Heart left ventricle (tissue), 16 donors: ENCODE measurements around the gene ZFAND2B. TPM values are rescaled to one million over a fixed set of nuclear protein-coding genes. Genes with fewer than 3 reads are reported as not detected.

Experiments
- ATAC-seq, 4 donors: fragments of 200-7000 bp; cut with Tn5 transposase; one replicate each; pipeline ENCODE4 v1.9.1; 2020 to 2022; ENCODE audit warnings: moderate library complexity in 4 of 4, mild to moderate bottlenecking in 3 of 4, moderate number of reproducible peaks in 1 of 4
- DNase-seq, 5 donors: peaks; one replicate each; pipeline ENCODE4 v3.0.0-alpha.2; 2020
- H3K27ac ChIP-seq, 12 donors: fragments of 200-600 bp; sonication (generic) in 4 of 12; one replicate each; pipeline versions ENCODE4 v1.5.0 to v1.8.0; 2016 to 2022; ENCODE audit warnings: mild to moderate bottlenecking in 2 of 12
- H3K27me3 ChIP-seq, 9 donors: fragments of 200-600 bp; sonication (generic) in 2 of 9; one replicate each; pipeline versions ENCODE4 v1.5.1 to v1.8.0; 2016 to 2022; ENCODE audit warnings: mild to moderate bottlenecking in 3 of 9
- H3K36me3 ChIP-seq, 9 donors: fragments of 200-600 bp; sonication (generic) in 2 of 9; one replicate each; pipeline versions ENCODE4 v1.5.0 to v1.8.0; 2018 to 2022; ENCODE audit warnings: mild to moderate bottlenecking in 2 of 9
- H3K4me1 ChIP-seq, 12 donors: fragments of 200-600 bp; sonication (generic) in 4 of 12; one replicate each; pipeline versions ENCODE4 v1.5.0 to v1.8.0; 2016 to 2022; ENCODE audit warnings: mild to moderate bottlenecking in 3 of 12
- H3K4me3 ChIP-seq, 12 donors: fragments of 200-600 bp; sonication (generic) in 4 of 12; one replicate each; pipeline versions ENCODE4 v1.5.0 to v1.8.0; 2017 to 2022; ENCODE audit warnings: mild to moderate bottlenecking in 9 of 12, moderate library complexity in 4 of 12
- H3K9me3 ChIP-seq, 12 donors: fragments of 200-600 bp; sonication (generic) in 4 of 12; one replicate each; pipeline versions ENCODE4 v1.5.0 to v1.8.0; 2016 to 2022; ENCODE audit warnings: mild to moderate bottlenecking in 1 of 12
- POLR2A ChIP-seq, 2 donors: fragments of 450-650 bp; IDR thresholded peaks; one replicate each; pipeline ENCODE4 v1.6.1; 2017; ENCODE audit warnings: antibody characterized with exemption in 2 of 2, mild to moderate bottlenecking in 2 of 2, moderate library complexity in 2 of 2
- WGBS, 4 donors: extraction: QIAGEN DNeasy Blood & Tissue Kit in 2 of 4; methylation state at CpG; one replicate each; pipeline versions ENCODE4 v1.1.5 to v1.1.7; 2013 to 2018; 5-methylcytosine and 5-hydroxymethylcytosine counted together
- intact Hi-C, 10 donors: fragments of 100-400 bp; cut with DNase I; formaldehyde crosslinking; loops; one replicate each; pipeline versions ENCODE4 v1.11.1 to v1.14.2; 2022
- polyA plus RNA-seq, 2 donors: library from polyadenylated mRNA; stranded (reverse); fragments of 200-250 nt; gene quantifications; one replicate each; pipeline ENCODE4 v1.2.3, GENCODE V29; 2013
- total RNA-seq, 9 donors: library from RNA; depleted of rRNA in 2 of 9; stranded (reverse); fragments of >200 nt in 2 of 9; fragmentation: NEBNext Ultra II Directional in 3 of 9; extraction: Animal tissue kit (Norgen Biotek cat#: 25700) in 3 of 9; gene quantifications; one replicate each; pipeline versions ENCODE4 v1.1.0 to v1.2.4, GENCODE V29; 2016 to 2023
- TF ChIP-seq, protein P1 (sequence below), 12 donors: fragments of 200-600 bp; sonication (generic) in 4 of 12; IDR thresholded peaks; one replicate each; pipeline versions ENCODE4 v1.5.0 to v1.8.0; 2018 to 2022; ENCODE audit warnings: antibody characterized with exemption in 12 of 12, mild to moderate bottlenecking in 5 of 12
- donor health status: ischemic (EF 13 %, LVEDD 7.1; RV severe dilation, severe dysfunction).
- donor health status: healthy with polysubstance abuse.
- donor health status: DM: no; HTN: yes; CAD: no.
- donor health status: DM: no; HTN: no; CAD: no.
- donor health status: ischemic (EF 25% LVEDD 6.9; RV normal size, moderate dysfunction).
- donor health status: ischemic (EF 25% LVEDD 5.7; RV mildly dilated, moderate dysfunction).
- donor health status: healthy.
- donor health status: DM: yes; HTN: yes; CAD: no.
- donor health status: ischemic (EF 35%, LVEDD 5.7; RV mildly dilated, moderate dysfunction).
- donor health status: nonischemic (EF 11% LVEDD 7.7; RV severe dilation, severe dysfunction).
- donor health status: DM: yes; HTN: yes; CAD: no.
- donor health status: PGD.
- donor health status: ischemic (EF 29% LVEDD 5.4; RV normal size, mild dysfunction).
- donor health status: nonischemic (EF 23%, LVEDD 6.1; RV moderate dilation, normal function).

ZFAND2B gene
- total and polyA plus RNA-seq, 11 donors, result 13.9 to 35.7 (median 23.5) TPM

DNA sequence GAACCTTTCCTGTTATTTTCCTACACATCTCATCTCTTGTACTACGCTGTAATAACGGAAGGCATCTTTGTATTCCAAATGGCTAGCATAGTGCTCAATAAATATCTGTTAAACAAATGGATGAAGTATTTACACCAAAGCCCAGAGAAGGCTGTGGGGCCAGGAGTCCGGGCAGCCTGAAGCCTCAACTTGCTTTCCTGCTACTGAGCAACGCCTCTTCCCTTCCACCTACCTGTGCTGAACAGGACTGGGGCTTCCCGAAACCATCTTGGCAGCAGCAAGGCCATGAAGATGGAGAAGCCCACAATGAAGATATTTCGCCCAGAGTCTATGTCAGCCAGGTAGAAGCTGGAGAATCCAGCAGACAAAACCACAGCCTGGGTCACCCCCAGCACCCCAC is 43.4 kb upstream of the ZFAND2B start:
- no peaks in the 10 kb centered on the region for H3K36me3 ChIP-seq
- H3K4me1 ChIP-seq, result peaks cover 0 to 15% (median 10%) of the 10 kb centered on the region in 12 donors
- intact Hi-C loops, result loop anchor here in 6 of 10 donors (5.0 to 10.0 kb wide), 3 partner anchors 44 to 222 kb away; partner anchors contain the start of genes DNPEP (in 3 of the 6) and ZFAND2B (in 3 of the 6)
- no peaks in the 10 kb centered on the region for H3K27me3 ChIP-seq
- no peak overlapping the region for H3K4me3 ChIP-seq
- TF ChIP-seq POLR2A (IDR thresholded peaks at IDR 0.05), result no peak
- TF ChIP-seq, protein P1, sequence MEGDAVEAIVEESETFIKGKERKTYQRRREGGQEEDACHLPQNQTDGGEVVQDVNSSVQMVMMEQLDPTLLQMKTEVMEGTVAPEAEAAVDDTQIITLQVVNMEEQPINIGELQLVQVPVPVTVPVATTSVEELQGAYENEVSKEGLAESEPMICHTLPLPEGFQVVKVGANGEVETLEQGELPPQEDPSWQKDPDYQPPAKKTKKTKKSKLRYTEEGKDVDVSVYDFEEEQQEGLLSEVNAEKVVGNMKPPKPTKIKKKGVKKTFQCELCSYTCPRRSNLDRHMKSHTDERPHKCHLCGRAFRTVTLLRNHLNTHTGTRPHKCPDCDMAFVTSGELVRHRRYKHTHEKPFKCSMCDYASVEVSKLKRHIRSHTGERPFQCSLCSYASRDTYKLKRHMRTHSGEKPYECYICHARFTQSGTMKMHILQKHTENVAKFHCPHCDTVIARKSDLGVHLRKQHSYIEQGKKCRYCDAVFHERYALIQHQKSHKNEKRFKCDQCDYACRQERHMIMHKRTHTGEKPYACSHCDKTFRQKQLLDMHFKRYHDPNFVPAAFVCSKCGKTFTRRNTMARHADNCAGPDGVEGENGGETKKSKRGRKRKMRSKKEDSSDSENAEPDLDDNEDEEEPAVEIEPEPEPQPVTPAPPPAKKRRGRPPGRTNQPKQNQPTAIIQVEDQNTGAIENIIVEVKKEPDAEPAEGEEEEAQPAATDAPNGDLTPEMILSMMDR (IDR thresholded peaks at IDR 0.05), result no peak
- no peaks in the 10 kb centered on the region for H3K9me3 ChIP-seq
- ATAC-seq, result no peak
- 92 to 97% (median 95%) methylated on average over 6 of the region's 6 CpGs for WGBS, 4 donors
- DNase-seq, result no peak
- no peak overlapping the region for H3K27ac ChIP-seq

DNA sequence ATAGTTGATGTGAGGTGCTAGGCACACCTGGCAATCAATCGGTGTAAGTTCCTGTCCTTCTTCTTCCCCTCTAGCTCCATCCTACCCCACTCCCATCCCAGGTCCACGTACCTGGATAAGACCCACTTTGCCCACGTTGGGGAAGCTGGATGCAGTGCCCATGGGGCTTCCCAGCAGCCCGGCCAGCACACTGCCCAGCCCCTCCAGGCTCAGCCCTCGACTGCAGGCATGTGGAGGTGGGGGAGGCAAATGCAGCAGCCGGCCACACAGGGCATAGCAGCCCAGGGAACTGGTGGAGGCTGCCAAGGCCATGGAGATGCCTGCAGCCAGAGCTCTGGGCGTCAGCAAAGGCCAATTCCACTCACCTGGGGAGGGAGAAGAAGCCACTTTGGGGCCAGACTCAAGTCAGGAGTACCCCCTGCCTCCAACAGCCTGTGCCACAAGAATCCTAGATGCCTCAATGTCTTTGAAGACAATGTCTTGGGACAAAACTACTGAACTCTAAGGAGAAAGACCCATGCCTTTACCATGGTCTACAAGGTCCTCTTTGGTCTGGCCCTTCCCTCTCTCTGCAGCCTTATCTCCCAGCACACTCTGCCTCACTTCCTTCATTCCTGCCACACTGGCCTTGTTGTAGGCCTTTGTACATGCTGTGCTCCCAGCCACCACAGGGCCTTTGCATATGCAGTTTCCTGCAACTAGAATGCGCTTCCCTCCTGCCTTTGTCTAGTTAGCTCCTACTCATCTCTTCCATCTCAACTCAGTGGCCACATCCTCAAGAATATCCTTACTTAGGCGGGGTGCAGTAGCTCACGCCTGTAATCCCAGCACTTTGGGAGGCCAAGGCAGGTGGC is 41.3 kb upstream of the ZFAND2B start:
- ATAC-seq (no peak), DNase-seq (no peak)
- Histone ChIP-seq H3K36me3 (no peaks in the 10 kb centered on the region), H3K27ac (no peak overlapping the region), H3K9me3 (no peaks in the 10 kb centered on the region), H3K4me3 (no peak overlapping the region), H3K27me3 (no peaks in the 10 kb centered on the region), H3K4me1 (peaks cover 0 to 9% (median 5%) of the 10 kb centered on the region in 12 donors)
- intact Hi-C loops, result loop anchor here in 4 of 10 donors (5.0 to 10.0 kb wide), 2 partner anchors 42 to 220 kb away; partner anchors contain the start of genes DNPEP (in 3 of the 4) and ZFAND2B (in 1 of the 4)
- no peak for TF ChIP-seq POLR2A (IDR thresholded peaks at IDR 0.05)
- TF ChIP-seq, protein P1 (IDR thresholded peaks at IDR 0.05), result no peak
- 83 to 90% (median 84%) methylated on average over 10 of the region's 10 CpGs for WGBS, 4 donors

DNA sequence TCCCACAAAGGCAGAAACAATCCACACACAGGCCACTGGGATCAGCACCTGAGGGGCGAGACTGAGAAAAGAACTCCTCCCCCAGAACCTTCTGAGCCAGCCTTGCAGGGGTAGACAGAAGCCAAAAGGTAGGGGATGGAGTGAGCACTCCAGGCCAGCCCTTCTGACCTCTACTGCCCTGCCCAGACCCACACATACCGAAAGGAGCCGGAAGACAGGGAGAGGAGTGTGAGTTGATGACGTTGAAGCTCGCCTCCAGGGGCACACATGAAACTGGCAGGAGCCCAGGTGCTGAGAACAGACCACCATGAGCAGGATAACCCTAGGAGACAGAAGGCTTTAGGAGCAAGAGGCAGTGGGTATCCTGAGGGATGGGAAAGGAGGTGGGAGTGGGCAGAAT is 38.6 kb upstream of the ZFAND2B start:
- TF ChIP-seq, protein P1 (IDR thresholded peaks at IDR 0.05), result no peak
- TF ChIP-seq POLR2A (IDR thresholded peaks at IDR 0.05), result no peak
- ATAC-seq, result no peak
- no peak overlapping the region for H3K4me3 ChIP-seq
- intact Hi-C loops, result loop anchor here in 4 of 10 donors (5.0 to 10.0 kb wide), 2 partner anchors 39 to 217 kb away; partner anchors contain the start of genes DNPEP (in 3 of the 4) and ZFAND2B (in 1 of the 4)
- WGBS, 4 donors, result 67 to 75% (median 70%) methylated on average over 5 of the region's 5 CpGs
- DNase-seq, result no peak
- no peak overlapping the region for H3K27ac ChIP-seq
- no peaks in the 10 kb centered on the region for H3K9me3 ChIP-seq
- peaks cover 0 to 18% (median 12%) of the 10 kb centered on the region in 9 donors for H3K36me3 ChIP-seq
- H3K4me1 ChIP-seq, result peaks cover 0 to 15% (median 10%) of the 10 kb centered on the region in 12 donors
- no peaks in the 10 kb centered on the region for H3K27me3 ChIP-seq

DNA sequence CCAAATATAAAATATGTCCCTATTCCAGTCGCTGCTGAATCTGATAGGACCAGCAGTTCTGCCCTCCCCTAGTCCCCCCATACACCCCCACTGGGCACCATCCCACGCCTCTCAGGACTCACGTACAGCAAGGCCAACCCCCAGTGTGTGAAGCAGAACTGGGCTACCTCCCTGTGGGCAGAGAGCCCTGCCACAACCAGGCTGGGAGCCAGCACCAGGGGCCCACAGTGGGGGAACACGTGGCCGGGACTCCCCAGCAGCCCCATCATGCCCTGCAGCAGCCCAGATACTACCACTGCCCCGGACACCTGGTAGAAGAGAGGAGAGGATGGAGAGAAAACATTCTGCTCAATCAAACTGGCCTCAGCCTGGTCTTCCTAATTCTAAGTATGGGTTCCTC is 38.1 kb upstream of the ZFAND2B start:
- Histone ChIP-seq H3K36me3 (peaks cover 0 to 24% (median 18%) of the 10 kb centered on the region in 9 donors), H3K27me3 (no peaks in the 10 kb centered on the region), H3K4me3 (no peak overlapping the region), H3K4me1 (peaks cover 0 to 15% (median 10%) of the 10 kb centered on the region in 12 donors), H3K27ac (no peak overlapping the region), H3K9me3 (no peaks in the 10 kb centered on the region)
- ATAC-seq (peak in 2 of 4 donors; percentile 21 to 49), DNase-seq (no peak)
- TF ChIP-seq, protein P1 (IDR thresholded peaks at IDR 0.05), result no peak
- TF ChIP-seq POLR2A (IDR thresholded peaks at IDR 0.05), result no peak
- 46 to 54% (median 50%) methylated on average over 6 of the region's 6 CpGs for WGBS, 4 donors
- intact Hi-C loops, result loop anchor here in 4 of 10 donors (5.0 to 10.0 kb wide), 2 partner anchors 39 to 216 kb away; partner anchors contain the start of genes DNPEP (in 3 of the 4) and ZFAND2B (in 1 of the 4)
